Hematopoietic multipotent progenitor cell treated with erythropoietin and hydrocortisone succinate and interleukin-3 and kit ligand, for 15 days (in vitro differentiated cells): Measurements from ENCODE around the gene IL1RAPL2.

ENCODE experiments used
- DNase-seq: peaks from one replicate; pipeline ENCODE4 v3.0.0-alpha.2; 2015; ENCODE audit warnings: low spot score

The IL1RAPL2 gene

GRCh38 chrX:105269386-105269785, 703.4 kb downstream of the IL1RAPL2 start:
- no peak for DNase-seq

DNA sequence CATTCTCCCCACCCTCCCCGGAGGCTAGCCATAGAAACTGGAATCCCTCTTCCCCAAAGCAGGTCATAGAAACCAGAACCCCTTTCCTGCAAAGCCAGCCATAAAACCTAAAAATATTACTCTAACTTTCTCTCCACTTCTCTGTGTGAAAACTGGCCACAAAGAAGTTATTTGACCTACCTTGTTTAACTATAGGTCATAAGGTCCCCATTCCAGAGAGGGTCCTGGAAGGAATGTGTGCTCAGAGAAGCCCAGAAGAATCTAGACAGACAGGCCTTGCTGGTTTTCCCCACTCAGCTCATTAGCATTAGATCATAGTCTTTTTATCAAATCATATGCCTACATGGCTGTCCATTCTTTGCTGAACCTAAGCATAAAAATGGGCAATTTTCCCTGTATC, 707.3 kb downstream of the IL1RAPL2 start:
- DNase-seq = no peak

- no peak for DNase-seq
Measured at GRCh38 chrX:105274091-105274490, 708.1 kb downstream of the IL1RAPL2 start.

- no peak for DNase-seq
Measured at GRCh38 chrX:105277132-105277531, 711.1 kb downstream of the IL1RAPL2 start.

DNA sequence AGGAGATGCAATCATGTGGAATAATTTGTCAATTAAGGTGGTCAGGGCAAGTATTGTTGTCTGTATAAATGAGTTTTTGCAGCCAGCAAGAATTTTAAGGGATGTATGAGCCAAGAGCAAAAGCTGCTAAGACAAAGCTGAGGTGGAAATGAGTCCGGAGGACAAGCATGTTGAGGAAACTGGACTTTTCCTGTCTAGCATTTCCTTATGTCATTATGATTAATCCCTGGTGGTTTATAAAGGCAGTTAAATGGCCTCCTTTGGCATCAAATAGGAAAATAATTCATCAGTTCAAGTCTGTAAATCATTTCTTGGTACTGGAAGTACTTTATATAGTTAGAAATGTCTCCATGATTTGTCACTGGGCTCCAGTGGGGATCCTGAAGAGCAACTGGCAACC, 716.1 kb downstream of the IL1RAPL2 start:
- DNase-seq = no peak

- no peak for DNase-seq
Measured at GRCh38 chrX:105297041-105297440, 731.0 kb downstream of the IL1RAPL2 start.

- no peak for DNase-seq
Measured at GRCh38 chrX:105299286-105299685, 733.3 kb downstream of the IL1RAPL2 start.

GRCh38 chrX:105302246-105302645, 736.2 kb downstream of the IL1RAPL2 start:
- no peak for DNase-seq

DNA sequence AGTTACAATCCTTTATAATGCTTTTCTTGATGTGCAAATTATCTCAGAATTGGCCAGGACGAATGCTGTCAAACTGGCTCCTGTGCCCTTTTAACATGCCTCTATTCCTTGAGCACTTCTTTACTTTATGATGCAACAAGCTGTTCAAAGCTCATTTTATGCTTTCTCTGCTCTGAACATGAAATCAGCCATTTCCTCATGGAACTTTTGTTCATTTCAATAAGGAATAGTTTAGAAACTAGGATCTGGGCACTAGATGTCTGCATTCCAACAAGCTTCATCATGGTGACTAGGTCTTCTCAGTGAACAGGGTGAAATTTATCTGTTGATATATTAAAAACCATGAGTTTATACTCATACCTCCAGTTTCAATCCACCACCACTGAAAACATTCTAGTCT, 741.8 kb downstream of the IL1RAPL2 start:
- DNase-seq = no peak

GRCh38 chrX:105313596-105313995, 747.6 kb downstream of the IL1RAPL2 start:
- no peak for DNase-seq

DNA sequence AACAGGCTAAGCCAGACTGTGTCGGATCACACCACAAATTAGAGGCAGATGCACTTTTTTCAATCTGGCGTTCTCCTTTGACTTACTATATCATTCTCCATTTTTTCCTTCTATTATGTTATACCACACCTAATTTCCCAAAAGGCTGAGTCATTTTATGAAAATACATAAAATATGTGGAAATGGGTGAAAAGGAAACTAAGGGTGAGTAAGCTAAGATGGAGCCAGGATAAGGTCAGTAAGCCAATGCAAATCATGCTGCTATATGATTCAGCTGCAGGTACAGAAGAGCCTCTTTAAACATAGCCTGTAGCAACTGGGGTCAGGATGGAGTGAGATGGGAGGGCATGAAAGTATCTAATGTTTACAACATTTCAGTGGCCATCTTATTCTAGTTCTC, 748.5 kb downstream of the IL1RAPL2 start:
- DNase-seq = no peak

- no peak for DNase-seq
Measured at GRCh38 chrX:105315248-105315647, 749.2 kb downstream of the IL1RAPL2 start.

DNA sequence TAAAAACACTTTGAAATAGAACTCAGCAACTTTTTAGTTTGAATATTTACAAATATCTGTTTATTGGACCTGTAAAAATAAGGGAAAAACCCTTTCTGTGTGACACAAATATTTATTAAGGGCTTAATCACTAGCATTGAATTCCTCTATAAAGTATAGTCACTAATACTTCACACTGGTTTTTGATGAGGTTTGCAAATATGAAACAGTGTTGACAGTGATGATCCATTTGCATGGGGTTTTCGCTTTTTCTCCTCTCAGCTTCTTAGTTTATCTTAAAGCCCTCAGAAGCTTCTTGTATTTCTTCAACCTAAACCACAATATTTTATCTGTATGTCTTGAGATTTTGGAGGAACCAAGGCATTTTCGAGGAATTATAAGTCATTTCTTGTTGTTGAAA, 751.1 kb downstream of the IL1RAPL2 start:
- no peak for DNase-seq

GRCh38 chrX:105323928-105324327, 757.9 kb downstream of the IL1RAPL2 start:
- no peak for DNase-seq

GRCh38 chrX:105328773-105329172, 762.8 kb downstream of the IL1RAPL2 start:
- no peak for DNase-seq

- no peak for DNase-seq
Measured at GRCh38 chrX:105331244-105331643, 765.2 kb downstream of the IL1RAPL2 start.

- DNase-seq = no peak
Measured at GRCh38 chrX:105347373-105347772, 781.4 kb downstream of the IL1RAPL2 start.

GRCh38 chrX:105349476-105349875, 783.5 kb downstream of the IL1RAPL2 start:
- DNase-seq = no peak

DNA sequence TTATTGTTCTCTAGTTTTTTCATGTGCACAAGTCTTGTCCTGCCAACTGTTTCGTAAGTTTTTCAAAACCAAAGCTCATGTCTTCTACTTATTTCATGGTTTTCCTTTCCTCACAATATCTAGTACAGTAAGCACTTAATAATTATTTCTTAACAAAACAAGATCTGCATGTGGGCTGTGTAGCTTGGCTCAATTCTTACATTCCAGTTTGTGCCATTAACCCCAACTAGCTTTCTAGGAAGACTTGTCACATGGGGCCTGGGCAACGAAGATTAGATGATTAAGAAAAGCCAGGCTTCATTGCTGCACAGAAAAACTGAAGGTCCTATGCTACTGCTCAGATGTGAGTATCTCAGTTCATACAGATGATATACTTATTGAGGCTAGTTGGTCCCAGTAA, 809.8 kb downstream of the IL1RAPL2 start:
- DNase-seq = no peak

- DNase-seq = no peak
Measured at GRCh38 chrX:105424729-105425128, 858.7 kb downstream of the IL1RAPL2 start.

- DNase-seq = no peak
Measured at GRCh38 chrX:105451401-105451800, 885.4 kb downstream of the IL1RAPL2 start.

DNA sequence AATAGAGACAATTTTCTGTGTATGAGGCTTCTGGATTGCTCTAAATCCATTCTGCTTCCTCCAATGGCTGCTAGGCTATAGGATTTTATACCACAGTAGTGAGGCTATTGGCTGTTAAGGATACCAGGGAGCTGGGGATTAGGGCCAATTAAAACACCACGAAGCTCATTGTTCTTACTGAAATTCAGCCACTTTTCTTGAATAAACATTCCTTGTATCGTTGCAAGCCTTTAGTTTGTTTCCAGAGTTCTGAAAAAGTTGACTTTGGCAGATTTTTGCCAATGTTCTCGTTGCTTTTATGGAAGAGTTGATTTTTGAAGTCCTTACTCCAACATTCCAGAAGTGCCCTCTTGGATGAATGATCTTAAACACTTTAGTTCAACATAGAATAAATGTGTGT, 892.8 kb downstream of the IL1RAPL2 start:
- DNase-seq = no peak

DNA sequence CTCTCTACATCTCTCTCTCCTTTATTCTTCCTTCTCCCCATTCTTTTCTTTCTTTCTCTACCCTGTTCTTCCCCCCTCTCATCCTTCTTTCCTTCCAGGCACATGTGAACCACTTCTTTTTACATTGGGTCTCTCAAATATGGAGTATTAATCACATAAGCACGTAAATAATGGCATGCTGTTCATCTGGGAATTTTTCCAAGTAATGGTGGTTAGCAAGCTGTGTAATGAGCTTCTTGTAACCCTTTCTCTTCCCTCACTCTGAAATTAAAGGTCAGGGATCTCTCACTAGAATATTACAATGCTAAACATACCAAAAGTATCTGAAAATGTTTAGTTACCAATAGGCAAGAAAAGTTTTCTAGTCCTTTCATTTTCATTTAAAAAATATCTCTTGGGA, 894.4 kb downstream of the IL1RAPL2 start:
- DNase-seq = no peak

DNA sequence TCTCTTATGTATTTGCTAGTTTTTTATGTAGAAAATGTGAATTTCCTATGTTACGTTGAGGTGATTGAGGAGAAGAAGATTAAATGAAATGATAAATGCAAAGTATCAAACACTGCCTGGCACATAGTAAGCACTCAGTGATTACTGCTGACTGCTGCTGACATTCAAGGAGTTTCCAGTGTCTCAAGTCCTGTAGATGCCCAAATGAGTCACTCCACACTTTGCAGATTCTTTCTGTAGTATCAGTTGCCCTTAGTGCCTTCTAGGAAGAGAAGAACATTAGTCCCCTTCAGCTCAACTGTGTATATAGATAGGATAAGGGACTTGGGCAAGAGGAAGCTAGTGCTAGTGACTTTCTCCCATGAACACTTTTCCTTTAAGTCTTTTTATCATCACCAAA, 895.0 kb downstream of the IL1RAPL2 start:
- DNase-seq = no peak

- no peak for DNase-seq
Measured at GRCh38 chrX:105462186-105462585, 896.2 kb downstream of the IL1RAPL2 start.
